Astrocyte of the cerebellum (primary cell): ENCODE results near the gene LYST.

Experiments used
- DNase-seq: peaks from one replicate; pipeline ENCODE4 v3.0.0-alpha.2; 2011; ENCODE audit warnings: low read depth
- H3K4me3 ChIP-seq: 2 replicates; pipeline ENCODE4 v1.5.1; 2011; ENCODE audit warnings: mild to moderate bottlenecking, low read depth, low read length, moderate library complexity
- in situ Hi-C: cut with HindIII; loops from 2 replicates; pipeline ENCODE4 v1.10.0; 2017; ENCODE audit warnings: low sequenced_read_pairs
- TF ChIP-seq, protein P1 (sequence below): IDR thresholded peaks from 2 replicates; pipeline ENCODE4 v1.5.1; 2012; ENCODE audit warnings: low read length, low read depth, moderate library complexity, mild to moderate bottlenecking; ENCODE audit errors: missing control alignments

LYST gene

DNA sequence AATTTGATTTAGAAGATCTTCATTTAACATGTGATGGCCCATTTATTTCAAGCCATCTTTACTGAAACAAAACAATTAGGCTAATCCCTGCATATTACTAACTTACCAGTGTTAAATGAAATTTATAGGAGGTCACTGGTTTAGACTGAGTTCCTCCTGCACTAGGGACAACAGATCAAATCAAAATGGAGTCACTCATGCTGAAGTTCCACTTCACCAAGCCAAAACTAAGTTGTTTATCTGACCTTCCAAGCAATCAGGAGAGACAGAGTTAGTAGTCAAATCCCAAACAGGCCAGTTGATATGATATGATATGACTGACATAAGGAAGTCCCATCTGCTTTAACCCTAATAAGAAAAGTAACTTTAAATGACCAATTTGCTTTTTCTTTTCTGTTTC lies 4.8 kb downstream of the LYST start:
- TF ChIP-seq, protein P1, sequence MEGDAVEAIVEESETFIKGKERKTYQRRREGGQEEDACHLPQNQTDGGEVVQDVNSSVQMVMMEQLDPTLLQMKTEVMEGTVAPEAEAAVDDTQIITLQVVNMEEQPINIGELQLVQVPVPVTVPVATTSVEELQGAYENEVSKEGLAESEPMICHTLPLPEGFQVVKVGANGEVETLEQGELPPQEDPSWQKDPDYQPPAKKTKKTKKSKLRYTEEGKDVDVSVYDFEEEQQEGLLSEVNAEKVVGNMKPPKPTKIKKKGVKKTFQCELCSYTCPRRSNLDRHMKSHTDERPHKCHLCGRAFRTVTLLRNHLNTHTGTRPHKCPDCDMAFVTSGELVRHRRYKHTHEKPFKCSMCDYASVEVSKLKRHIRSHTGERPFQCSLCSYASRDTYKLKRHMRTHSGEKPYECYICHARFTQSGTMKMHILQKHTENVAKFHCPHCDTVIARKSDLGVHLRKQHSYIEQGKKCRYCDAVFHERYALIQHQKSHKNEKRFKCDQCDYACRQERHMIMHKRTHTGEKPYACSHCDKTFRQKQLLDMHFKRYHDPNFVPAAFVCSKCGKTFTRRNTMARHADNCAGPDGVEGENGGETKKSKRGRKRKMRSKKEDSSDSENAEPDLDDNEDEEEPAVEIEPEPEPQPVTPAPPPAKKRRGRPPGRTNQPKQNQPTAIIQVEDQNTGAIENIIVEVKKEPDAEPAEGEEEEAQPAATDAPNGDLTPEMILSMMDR: no peak
- no peak for DNase-seq
- no peak overlapping the region for H3K4me3 ChIP-seq
- in situ Hi-C loops: no loop called here

DNA sequence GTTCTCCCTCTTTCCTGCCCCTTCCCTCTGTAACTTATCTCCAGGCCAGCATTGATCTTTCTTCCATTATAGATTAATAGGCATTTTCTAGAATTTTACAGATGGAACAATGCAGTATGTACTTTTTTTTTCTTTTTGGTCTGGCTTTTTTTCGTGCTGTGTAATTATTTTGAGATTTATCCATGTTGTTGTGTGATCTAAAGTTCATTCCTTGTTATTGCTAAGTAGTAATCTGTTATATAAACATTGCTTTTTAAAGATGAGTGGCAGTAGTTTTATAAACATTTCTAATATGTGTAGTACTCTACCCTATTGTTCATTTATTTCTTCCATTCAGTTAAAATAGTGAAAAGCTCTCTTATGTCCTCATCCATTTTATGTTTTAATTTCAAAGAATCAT lies 5.9 kb downstream of the LYST start:
- DNase-seq: no peak
- in situ Hi-C loops: no loop called here
- TF ChIP-seq, protein P1: no peak
- no peak overlapping the region for H3K4me3 ChIP-seq

DNA sequence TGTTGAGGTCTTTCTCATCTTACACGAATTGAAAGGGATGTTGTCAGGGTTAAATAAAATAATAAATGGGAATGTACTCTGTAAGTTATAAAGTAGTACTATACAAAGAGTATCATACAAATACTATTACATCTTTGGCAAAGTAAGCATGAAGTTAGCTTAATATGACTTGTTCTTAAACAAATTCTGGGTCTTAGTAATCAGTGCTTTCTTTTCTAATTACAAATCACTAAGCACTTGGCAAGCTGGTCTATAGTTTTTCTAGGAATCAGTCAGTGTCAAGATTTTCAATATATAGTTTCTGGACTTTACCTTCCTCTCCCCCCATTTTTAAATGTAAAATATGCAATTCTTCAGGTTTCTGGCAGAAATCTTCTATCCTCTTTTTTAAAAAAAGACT lies 6.9 kb downstream of the LYST start:
- in situ Hi-C loops: no loop called here
- DNase-seq: no peak
- TF ChIP-seq, protein P1: no peak
- no peak overlapping the region for H3K4me3 ChIP-seq

DNA sequence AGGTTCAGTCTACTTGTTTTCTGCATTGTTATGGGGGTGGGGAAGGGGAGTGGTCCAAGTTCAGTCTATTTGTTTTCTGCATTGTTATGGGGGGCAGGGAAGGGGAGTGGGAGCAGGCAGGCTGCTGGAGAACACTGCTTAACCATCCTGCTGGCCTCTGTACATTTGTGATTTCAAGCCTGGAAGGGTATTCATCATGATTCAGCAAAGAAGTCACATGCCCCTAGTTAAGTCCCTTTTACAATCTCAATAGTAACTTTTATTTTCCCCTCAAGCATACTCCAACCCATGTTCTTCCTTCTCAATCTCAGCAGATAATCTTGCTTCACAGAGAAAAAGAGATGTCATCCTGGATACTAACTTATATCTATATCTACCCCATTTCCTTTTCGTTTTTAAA lies 7.9 kb downstream of the LYST start:
- in situ Hi-C loops: no loop called here
- TF ChIP-seq, protein P1: no peak
- DNase-seq: no peak
- H3K4me3 ChIP-seq: no peak overlapping the region

DNA sequence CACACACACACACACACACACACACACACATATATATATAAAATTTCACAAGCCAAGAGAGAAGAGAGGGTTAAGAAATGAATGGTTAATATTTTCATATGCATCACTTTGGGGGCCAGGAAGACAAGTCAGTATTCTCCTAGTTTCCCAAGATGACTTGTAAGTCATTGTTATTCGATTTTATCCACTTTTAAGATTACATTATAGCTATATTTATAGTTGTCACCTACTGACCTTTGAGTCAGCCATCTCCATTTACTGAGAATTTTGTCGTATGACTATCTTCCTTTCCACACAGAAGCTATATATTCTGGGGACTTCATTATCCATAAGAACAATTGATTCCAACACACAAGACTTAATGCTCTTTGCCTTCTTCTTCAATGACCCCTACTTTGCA lies 8.9 kb downstream of the LYST start:
- H3K4me3 ChIP-seq: no peak overlapping the region
- in situ Hi-C loops: no loop called here
- DNase-seq: no peak
- TF ChIP-seq, protein P1: no peak

DNA sequence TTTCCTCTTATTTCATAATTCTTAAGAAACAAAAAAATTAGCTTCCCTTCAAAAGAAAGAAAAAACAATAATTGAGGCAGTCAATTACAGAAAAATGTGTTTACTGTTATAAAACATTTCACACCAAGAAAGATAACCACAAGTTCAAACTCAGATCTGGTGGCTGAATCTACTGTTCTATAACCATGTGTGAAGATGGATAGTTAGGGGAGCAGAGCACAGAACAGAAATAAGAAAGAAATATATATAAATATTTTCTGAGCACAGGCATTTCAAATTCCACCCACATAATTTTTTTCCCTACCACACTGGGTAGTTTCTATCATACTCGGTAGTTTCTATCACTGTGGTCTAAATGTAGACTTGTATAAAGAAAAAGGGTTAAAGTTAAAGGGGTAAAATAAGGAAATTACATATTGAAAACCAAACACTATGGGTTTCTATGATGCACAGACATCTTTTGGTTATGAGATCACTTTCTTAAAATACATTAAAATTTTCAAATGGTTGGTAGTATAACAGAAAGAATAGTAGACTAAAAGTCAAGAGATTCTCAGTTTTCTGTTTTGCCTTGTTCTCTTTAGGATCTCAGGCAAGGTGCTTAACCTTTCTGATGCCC lies 10.8 kb downstream of the LYST start:
- DNase-seq: no peak
- no peak overlapping the region for H3K4me3 ChIP-seq
- in situ Hi-C loops: no loop called here
- TF ChIP-seq, protein P1: no peak
